GM21529 (cell line): ENCODE results near the gene UBE2E2.
A peak's percentile ranks its signal among the peaks of the same experiment; 100 is the strongest.

ENCODE experiments used
- ATAC-seq: cut with Tn5 transposase; IDR thresholded peaks from one replicate; pipeline ENCODE4 v1.9.1; 2021; ENCODE audit not compliant: unreplicated experiment

UBE2E2 gene

DNA sequence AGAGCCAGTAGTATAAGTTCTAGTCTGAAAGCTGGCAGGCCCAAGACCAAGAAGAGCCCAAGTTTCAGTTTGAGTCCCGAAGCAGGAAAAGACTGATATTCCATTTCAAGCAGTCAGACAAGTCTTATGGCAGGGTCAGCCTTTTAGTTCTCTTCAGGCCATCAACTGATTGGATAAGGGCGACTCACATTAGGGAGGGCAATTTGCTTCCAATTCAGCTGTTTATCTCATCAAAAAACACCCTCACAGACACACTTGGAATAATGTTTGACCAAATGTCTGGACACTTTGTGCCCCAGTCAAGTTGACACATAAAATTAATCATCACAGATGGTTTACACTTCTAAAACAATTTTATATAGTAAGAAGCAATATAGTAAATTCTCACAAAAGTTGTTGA, 69.7 kb downstream of the UBE2E2 start:
- no peak for ATAC-seq

DNA sequence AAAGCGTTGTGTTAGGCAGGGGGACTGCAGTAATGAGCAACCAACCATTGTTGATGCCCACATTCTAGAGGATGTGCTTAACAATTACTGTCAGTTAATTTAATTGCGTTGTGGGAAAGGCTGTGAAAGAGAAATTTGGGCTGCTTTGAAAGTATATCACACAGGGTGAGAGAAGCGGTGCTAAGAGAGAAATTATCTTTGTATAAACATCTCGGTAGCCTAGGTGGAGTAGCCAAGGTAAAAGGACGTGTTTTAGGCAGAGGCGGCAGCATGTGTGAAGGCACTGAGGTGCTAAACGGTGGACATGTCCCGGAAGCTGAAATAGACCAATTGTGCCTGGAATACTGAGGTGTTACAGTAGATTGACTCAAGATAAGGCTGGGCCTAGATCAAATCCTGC, 71.9 kb downstream of the UBE2E2 start:
- ATAC-seq = no peak

DNA sequence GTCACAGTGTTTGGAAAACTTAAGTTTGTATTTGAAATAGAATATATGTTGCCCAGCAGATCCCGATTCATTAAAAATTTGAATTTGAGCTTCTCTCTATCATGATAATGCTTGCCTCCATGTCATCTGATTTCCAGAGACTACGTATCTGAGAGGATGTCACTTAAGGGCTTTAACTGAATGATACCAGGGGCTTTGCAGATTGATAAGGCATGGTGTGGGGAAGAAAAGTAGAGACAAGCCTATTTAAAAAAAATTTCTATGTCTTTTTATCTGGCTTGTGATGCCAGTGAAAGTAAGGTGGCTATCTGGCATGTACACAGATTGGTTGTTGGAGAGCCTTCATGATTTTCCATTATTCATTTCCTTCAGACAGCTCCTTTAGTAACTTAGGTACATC, 72.7 kb downstream of the UBE2E2 start:
- no peak for ATAC-seq

DNA sequence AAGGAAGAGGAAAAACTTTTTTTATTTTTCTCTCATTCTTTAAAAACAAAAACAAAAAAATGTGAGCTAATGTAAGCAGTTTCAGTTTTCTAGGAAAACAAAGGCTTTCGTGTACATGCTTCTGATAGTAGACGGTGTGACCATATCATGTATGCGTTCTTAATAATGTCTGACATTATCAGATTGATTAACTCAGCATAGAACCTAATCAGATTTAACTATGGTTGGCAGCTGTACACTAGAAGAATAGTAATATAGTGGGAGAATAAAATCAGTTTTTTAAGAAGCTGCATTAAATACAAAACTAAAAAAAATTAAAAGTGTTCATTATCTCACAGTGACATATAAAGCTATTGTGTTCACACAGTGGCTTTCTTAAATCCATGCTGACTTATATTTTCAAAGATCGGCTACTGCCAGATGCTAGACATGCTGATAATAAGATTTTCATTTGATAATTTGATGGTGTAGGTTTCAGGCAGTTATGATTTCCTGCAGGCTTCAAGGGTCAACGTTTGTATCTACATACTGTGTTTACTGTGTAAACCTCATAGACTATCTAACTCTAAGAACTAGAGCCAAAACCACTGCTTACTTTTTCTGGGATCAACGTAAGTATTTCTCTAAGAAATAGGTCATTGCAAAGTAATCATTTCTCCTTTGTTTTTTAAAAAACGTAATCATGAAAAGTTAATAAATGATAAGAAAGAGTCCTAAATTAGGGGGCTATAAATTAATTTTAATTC, 74.0 kb downstream of the UBE2E2 start:
- no peak for ATAC-seq

DNA sequence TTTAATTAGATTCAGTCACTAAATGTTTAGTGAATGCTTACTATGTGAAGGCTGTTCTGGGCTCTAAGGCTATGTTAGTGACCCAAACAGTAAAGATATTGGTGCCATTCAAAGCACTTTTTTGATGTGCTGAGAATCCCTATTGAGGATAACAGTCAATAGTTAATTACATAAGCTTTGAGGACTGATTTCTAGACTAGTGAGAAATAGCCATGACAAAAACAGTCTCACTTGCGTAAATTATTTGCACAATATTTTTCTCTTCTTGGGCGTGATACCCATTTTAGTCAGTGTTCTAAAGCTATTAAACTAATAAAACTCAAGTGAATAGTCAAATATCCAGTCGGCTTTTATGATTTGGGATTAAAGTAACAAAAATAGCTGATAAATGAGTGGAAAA, 74.6 kb downstream of the UBE2E2 start:
- ATAC-seq = no peak

DNA sequence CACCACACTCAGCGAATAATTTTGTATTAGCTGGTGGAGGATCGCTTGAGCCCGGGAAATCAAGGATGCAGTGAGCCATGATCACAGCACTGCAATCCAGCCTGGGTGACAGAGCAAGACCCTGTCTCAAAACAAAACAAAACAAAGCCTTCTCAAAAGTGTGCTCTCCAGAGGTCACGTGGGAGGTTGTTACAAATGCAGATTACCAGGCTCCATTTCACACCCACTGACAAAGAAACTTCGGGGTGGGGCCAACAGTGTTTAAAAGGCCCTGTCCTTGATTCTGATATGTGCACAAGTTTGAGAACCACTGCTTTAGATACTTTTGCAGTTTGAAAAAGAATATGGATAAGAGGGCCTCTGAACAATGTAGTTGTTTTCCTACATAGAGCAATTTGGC, 80.5 kb downstream of the UBE2E2 start:
- no peak for ATAC-seq

DNA sequence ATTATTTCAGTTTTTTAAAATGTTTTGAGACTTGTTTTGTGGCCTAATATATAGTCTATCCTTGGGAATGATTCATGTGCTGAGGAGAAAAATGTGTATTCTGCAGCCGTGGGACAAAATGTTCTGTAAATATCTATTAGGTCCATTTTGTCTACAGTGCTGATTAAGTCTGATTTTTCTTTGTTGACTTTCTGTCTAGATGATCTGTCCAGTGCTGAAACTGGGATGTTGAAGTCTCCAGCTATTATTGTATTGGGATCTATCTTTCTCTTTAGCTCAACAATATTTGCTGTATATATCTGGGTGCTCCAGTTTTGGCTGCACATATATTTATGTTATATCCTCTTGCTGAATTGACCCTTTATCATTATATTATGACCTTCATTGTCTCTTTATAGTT, 85.2 kb downstream of the UBE2E2 start:
- ATAC-seq = no peak

DNA sequence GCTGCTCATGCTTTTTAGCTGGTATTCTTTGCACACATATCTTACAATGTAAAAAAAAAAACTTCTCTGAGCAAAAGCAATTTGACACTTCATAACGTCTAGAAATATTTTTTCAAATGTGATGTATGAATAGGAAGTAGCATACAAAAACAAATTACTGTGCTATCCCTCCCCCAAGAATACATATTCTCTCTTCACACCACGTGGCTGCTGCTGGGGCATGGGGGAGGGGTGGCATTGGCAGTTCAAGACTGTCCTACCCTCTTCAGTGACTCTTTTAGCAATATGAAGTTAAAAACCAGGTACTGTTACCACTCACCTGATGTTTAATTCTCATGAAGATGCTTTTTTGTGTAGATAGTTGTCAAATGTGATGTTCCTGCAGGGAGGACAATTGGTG, 85.6 kb downstream of the UBE2E2 start:
- ATAC-seq = no peak

DNA sequence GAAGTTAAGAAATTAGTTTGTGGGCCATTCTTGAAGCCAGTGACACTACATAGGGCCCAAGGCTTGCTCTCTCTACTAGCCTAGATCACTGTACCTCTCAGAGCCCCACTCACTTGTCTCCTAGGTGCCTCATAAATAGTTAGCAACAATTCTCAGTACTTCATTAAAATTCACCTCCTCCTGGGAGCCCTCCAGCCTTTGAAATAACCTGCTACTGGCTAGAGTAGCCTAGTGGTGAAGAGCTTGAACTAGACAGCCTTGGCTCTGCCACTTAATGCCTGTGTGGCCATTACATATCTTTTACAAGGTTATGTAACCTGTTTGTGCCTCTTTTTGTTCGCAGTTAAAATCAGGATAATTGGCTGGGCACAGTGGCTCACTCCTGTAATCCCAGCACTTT, 89.3 kb downstream of the UBE2E2 start:
- no peak for ATAC-seq

DNA sequence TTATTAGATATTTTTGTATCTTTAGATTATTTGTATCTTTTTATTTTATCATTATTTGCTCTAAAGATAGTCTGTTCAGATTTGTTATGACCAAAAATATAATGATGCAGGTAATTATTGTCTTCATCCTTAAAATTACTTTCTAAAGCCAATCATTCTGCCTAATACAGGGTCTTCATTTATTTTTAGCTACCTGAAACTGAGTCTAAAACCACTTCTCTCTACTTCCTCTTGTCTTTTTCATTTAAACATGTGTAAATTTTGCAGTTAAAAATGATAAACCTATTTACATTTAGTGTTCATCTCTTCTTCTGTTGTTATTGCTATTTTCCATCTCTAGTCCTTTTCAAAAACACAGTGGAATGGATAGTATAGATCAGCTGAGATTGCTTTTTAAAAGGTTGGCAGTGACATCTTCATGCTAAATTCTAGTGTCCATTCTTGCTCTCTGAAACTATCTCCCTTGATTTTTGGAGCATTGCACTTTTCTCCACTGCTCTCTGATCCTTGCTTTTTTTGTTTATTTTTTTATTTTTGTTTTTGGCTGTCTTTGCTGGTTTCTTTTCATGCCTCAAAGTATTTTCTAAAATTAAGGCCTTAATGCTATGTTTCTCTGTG, 91.8 kb downstream of the UBE2E2 start:
- ATAC-seq = peak; percentile 59

DNA sequence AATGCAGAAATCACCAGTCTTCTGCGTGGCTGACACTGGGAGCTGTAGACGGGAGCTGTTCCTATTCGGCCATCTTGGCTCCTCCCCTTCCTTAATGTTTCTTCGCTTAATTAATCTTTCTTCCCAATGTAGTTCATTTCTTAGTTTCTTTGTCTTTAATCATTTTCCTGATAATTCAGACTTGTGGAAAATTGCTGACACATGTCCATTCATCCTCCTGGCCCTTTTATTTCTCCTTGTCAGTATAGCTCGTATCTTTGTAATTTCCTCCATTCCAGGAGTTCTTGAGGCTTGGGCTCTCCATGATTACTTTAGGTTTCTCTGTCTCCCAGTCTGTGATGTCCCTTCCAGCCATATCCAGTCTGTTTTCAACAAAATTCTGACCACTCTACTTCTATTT, 98.7 kb downstream of the UBE2E2 start:
- no peak for ATAC-seq

DNA sequence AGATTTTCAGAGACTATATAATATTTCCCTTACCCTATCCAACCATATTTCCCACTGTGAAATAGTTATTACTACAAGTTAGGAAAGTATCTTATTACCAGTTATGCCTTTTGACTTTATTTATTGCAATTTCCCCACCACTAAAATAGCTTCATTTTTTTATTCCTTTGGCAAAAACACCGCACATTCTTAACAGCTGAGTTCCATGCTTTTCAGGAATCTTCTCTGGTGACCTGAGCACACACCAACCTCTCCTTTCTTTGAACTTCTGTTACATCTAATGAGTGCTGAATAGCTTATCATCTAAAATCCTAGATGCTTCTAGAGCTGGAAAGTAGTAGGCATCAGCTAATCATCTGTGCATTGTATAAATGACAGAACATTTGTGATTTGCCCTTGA, 99.1 kb downstream of the UBE2E2 start:
- ATAC-seq = no peak

DNA sequence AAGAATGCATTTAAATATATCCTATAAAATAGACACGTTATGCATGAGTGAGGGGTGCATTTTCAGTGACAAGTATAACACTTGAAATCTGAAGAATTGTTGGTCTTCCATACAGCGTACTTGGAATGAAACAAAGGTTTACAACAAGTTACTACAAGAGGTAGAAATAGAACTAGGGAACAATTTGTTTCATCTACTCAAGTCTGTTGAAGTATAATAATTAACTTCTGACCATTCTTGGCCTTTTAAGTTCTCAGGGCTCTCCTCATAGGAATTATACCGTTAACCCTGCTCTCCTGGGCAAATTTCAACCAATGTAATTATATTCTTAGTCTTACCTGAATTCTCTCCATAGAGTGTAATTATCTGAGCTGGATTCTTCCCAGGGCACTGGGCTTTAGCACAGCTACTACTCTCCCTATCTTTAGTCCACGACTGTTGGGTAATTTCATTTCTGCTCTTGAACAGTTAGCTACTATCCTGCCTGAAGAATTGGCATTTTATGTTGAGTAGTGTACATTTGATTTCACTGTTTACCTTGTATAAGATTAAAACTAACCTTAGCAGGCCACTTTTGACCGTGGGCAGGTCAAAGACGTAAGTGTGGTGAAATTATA, 100.6 kb downstream of the UBE2E2 start:
- ATAC-seq = no peak

DNA sequence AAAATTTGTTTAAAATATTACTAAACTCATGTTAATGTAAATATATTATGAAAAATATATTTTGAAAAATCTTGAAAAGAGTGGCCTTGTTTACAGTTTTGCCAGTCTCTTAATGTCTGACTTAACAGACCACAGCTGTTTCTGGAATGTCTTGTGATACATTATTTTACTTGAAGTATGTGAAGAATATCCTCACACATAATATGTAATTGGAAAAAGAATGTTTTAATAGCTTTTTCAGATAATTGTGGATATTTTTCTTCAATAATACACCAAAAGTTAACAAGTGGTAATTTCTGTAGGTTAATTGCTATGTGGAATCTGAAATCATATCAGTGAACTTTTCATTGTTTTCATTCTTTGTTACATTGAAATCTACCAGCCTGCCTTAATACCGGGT, 101.3 kb downstream of the UBE2E2 start:
- no peak for ATAC-seq

DNA sequence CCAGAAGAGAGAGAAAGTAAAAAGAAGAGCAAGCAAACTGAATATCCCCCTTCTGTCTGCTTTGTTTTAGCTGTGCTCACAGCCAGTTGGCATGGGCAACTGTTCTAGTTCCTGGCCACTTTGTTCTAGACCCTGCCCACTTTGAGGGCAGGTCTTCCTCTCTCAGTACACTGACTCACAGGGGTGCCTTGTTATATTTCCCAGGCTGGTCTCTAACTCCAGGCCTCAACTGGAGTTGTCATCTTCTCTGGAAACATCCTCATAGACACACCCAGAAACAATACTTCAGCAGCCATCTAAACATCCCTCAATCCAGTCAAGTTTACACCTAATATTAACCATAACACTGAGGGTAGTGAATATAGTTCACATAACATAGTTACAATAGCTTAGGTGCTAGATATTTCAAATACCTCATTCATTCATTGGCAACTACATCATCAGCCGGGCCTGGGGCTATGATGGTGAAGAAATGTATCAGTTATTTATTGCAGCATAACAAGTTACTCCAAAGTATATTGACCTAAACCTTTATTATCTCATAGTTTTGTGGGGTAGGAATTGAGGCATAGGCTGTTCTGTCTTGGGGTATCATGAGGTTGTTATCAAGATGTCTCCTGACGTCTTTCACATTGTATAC, 106.0 kb downstream of the UBE2E2 start:
- ATAC-seq = no peak

DNA sequence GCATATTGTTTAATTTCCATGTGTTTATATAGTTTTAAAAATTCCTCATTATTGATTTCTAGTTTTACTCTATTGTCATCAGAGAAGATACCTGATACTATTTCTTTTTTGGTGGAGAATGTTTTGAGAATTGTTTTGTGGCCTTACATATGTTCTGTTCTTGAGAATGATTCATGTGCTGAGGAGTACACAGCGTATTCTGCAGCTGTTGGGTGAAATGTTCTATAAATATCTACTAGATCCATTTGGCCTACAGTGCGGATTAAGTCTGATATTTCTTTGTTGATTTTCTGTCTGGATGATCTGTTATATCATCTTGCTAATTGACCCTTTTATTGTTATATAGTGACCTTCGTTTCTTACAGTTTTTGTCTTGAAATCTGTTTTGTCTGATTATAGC, 109.7 kb downstream of the UBE2E2 start:
- no peak for ATAC-seq

DNA sequence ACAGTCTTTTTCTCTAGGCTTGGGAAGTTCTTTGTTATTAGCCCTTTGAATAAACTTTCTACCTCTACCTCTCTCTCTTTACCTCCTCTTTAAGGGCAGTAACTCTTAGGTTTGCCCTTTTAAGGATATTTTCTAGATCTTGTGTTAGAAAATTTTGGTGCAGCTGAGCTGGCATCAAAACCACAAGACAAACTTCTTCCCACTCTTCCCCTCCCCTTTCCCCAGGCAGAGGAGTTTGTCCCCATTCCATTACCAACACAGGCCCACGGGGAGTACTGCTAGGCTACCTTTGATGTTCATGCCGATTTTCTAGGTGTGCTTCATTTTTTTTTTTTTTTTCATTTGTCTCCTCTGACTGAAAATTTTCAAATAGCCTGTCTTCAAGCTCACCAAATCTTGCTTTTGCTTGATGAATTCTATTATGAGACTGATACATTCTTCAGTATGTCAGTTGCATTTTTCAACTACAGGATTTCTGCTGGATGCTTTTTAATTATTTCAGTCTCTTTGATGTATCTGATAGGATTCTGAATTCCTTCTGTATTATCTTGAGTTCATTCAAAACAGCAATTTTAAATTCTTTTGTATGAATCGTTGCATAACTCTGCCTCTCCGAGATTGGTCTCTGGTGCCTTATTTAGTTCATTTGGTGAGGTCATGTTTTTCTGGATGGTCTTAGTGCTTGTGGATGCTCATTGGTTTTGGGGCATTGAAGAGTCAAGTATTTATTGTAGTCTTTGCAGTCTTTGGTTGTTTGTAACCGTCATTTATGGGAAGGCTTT, 112.0 kb downstream of the UBE2E2 start:
- no peak for ATAC-seq

DNA sequence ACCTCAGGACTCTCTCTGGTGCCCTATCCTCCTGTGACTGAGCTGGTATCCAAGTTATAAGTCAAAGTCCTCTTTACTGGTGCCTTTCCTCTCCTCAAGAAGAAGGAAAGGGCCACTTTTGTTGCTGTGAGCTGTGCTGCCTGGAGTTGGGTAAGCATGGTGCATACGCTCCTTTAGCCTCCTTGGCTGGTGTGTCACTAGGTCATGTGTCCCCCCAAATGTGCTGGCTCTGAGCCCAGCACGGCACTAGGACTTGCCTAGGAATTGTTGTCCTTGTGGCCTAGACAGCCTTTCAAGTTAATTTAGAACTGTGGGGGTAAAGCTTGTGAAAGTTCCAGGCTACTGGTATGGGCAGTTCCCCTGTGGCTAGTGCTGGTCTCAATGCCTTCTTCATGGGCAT, 113.8 kb downstream of the UBE2E2 start:
- ATAC-seq = no peak

DNA sequence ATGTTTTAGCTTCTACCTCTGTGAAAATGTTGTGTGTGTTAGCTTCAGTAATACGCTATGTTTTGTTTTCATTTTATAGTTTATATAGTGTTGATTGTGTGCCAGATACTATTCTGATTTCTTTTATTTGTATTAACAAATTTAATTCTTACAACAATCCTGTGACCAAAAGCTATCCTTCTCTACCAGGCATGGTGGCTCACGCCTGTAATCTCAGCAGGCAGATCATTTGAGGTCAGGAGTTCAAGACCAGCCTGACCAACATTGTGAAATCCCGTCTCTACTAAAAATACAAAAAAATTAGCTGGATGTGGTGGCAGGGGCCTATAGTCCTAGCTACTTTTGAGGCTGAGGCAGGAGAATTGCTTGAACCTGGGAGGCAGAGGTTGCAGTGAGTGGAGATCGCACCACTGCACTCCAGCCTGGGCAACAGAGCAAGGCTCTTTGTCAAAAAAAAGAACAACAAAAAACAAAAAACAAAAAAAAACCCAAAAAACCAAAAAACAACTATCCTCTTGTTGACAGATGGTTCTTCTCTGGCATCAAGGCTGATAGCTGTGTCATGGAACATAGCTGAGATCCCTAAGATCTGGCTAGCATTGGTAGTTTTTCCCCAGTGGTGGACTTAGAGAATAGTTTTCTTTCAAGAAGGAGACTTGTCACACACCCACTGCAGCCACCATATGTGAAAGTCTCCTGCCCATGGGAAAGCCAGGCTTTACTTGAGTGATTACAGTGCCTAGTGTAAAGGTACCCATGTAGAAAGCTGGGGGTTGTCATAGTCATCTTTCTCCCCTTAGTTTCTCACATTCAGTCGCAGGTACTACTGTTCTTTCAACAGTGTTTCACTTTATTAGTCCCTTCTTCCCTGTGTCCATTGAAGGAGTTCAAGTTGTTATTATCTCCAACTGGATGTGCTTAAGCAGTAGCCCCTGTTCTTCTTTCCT, 116.5 kb downstream of the UBE2E2 start:
- no peak for ATAC-seq
